ENCODE results near the gene TUB.

The TUB gene

GRCh38 chr11:8069771-8070170 is 11.2 kb upstream of the TUB start:
- no peak for DNase-seq (ENCODE audit: low spot score)

DNA sequence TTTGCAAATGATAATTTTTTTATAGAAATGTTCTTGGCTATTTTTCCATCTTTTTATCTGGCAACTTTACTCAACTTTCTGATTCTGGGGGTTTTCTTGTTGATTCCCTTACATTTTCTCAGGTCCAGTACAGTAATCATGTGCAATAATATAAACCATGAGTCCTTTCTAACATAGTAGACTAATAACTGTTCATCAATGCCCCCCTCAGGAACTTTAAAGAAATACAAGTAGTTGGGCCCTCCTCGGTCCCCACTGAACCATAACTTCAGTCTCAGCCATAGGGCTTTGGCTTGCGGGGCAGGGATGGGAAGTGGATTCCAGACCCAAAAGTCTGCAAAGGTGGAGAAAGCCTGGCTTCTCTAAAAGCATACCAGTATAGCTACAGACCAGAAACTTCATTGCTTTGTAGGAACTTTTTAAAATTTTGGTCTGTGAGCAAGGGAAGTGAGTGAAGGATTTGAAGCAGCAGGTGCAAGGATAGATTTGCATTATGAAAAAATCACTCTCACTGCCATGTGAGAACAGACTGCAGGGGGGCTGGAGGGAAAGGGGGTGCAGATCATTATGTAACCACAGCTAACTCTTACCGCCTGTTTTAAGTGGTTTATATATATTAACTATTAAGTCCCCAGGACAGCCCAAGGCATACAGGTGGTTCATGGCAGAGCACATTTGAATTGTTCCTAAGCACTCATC is 10.4 kb upstream of the TUB start:
- DNase-seq (ENCODE audit: low spot score) = peak; percentile 17

- no peak for DNase-seq (ENCODE audit: low spot score)
Measured at GRCh38 chr11:8071616-8072581, 9.1 kb upstream of the TUB start.

DNA sequence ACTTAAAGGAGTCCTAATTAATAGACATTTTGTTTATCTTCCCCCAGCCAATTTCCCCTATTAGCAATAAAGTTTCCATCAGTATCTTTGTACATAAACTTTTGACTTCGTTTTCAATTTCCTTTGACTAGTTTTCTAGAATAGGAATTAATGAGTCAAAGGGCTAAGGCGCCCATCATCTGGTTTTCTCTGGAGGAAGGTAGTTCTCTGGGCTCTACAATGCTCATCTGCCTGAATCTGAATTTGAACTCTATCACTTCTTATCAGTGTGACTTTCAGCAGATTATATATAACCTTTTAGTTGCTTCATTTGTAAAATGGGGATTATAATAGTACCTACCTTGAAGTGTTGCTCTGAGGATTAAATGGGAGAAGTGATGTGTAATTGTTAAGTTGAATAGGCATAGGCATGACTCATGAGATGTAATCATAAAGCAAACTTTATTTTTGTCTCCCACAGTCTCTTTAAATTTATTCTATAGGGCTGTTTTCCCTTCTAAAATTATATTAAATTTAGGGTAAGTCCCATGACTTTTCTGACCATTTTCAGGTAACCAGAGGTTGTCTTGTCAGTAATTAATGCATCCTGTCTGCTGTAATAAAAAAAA is 5.8 kb upstream of the TUB start:
- DNase-seq (ENCODE audit: low spot score) = no peak

DNA sequence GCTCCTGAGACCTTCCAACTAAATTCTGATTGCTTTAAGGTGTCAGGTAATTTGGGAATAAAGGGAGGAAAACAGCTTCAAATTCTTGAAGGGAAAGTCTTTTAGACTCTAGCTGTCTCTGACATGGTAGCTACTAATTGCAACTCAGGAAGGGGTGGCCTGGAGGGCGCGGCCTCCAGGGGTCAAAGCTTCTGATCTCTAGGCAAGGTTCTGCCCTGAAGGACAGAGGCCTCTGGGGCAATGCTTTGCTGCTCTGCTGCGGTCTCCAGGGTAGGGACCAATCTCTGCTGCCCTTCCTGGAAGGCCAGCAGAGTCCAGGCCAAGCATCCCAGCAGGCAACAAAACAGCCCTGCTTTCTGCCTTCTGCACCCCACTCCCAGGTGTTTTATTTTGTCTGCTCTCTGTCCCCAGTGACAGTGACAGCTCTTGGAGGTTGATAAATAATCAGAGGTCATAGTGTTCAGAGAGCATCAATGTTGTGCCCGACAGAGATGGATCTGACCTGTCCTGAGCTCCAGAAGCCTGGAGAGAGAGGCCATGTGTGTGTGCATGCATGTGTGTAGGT is 1.8 kb upstream of the TUB start:
- no peak for DNase-seq (ENCODE audit: low spot score)

DNA sequence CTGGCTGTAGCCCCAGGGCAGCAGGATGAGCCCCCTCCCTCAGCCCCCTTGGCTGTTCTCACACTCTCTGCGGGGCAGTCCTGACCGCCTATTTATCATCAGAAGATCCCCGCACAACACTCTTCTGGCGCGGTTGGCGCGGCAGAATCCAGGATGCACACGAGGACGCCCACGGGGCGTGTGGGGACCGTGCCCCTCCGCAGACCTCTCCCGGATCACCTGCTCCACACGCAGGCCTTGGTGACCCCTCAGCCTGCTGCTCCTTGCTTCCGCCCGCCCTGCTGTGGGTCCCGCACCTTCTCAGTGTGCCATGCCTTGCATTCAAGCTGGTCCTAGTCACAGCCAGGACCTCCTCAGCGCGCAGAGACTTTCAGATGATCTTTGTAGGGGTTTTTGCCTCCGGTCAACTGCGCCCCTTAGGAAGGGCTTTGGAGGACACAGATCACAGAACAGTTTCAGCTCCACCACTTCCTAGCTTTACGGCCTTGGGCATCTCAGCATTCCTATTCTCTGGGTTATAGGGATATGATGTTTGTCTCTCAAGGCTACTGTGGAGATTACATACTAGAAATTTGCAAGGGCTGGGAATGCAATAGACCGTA is 841 bp upstream of the TUB start:
- DNase-seq (ENCODE audit: low spot score) = no peak

DNA sequence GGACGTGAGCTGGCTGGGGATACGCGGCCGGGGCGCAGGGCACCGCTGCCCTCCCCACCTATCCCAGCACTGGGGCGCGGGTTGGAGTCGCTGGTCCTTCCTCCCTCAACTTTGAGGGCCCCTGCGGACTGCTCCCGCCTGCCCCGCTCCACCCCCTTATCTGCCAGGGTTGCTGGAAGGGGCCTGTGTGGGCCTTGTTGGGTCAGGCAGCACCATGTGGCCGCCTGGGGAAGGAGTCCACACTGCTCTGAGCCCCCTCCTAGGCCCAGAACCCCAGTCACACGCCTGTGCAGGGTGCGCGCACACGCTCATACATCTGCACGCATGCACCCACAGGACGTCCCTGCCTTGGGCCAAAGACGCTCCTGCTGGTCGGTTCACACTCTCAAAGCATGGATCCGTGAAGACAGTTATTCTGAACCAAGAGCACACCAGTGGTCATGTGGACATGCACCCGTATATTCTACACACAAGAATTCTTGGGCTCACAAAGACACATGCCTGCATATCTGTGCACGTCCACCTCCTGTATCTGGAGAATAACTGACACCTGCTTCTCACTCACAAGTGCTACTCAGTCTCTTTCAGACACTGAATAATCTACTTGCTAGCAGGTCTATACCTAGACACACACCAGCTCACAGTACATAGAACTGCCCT is 710 bp downstream of the TUB start:
- no peak for DNase-seq (ENCODE audit: low spot score)

- DNase-seq (ENCODE audit: low spot score) = no peak
Measured at GRCh38 chr11:8082391-8083087, 1.5 kb downstream of the TUB start.

- DNase-seq (ENCODE audit: low spot score) = no peak
Measured at GRCh38 chr11:8083088-8083395, 2.0 kb downstream of the TUB start.

DNA sequence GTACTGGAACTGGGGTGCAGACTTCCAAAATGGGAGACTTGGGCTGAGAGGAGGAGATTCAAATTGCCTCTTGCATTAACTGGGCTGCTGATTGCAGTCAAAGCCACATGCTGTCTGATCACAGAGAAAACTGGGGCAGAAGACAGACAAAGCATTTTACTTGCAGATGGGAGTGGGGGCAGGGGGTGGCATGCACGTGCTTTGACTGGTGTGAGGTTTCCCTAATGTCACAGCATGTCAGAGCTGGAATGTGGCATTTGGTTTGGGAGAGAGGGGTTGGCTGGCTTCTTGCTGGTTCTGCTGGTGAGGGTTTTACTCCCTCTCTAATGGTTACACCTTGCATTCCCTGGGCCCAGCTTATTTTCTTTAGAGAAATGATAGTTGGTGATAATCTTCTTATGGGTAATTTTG is 2.9 kb downstream of the TUB start:
- no peak for DNase-seq (ENCODE audit: low spot score)

DNA sequence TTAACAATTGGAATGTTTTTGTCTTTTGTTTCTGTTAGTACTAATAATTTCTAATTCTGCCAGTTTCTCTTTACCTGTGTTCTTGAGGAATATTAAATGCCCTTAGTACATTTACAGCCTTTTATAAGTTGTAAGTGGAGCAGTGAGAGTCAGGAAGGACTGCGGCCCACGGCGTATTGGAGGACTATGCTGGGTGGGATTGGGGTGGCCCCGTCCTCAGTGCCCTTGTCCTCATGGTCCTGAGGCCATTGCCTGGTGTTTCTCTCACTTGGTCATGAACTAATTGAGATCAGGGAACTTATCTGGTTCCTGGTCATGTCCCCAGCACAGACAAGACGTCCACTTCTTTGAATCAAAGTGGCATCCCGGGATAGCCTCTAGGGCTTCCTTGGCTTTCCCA is 3.3 kb downstream of the TUB start:
- no peak for DNase-seq (ENCODE audit: low spot score)

GRCh38 chr11:8085011-8085645 is 4.1 kb downstream of the TUB start:
- no peak for DNase-seq (ENCODE audit: low spot score)

DNA sequence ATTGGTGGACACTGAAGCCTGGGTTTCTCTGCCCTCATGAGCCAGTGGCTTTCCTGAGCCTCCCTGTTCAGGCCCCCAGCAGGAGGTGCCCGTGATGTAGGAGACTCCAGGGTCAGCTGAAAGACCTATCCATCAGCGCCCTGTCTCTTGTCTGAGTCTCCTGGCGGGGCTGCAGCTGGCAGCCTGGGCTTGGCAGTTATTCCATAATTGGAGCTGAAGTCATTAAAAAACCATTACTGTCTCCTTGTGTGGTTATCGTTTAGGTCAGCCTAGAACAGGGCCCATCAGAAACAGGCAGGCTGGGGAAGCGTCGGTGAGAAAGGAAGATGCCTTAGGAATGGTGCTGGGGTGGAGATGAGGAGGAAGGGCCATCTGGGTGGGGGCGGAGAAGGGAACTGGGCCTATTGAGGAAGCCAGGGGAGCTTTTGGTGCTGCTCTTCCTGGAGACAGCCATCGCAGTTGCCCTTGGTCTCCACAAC is 5.0 kb downstream of the TUB start:
- no peak for DNase-seq (ENCODE audit: low spot score)

DNA sequence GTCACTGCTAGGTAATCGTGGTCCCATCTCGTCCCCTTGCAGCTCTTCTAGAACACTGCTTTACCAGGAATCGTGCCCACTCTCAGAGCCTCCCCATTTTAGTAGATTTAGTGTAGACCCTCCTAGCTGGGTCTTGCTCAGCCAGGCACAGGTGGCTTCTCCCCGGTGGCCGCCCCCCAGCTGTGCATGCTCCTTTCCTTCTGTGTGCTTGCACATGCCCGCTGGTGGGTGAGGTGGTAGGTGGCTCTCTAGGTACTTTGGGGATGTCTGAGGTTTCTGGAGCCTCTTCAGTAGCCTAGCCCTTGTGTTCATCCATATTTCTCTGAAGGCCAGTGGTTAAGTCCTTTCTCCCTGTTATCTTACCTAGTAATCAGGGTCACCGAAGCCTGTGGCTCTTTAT is 5.6 kb downstream of the TUB start:
- no peak for DNase-seq (ENCODE audit: low spot score)

- DNase-seq (ENCODE audit: low spot score) = no peak
Measured at GRCh38 chr11:8087185-8087584, 6.2 kb downstream of the TUB start.

DNA sequence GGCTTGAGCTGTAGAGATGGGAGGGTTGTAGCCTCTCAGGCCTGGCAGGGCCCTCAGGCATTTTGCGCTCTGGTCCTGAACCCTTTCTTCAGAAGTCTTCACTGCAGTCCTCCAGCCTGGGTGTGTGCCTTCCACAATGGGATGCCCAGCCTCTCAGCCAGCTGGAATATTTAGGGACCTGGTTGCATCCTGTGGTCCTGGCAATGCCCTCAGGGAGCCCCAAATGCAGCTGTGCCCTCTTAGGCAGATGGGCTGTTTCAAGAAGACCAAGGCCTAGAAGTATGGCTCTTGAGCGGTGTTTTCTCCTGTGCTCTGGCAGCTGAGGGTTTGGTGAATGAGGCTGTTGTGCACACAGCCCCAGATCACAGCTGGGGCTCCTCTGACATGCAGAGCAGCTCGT is 6.7 kb downstream of the TUB start:
- DNase-seq (ENCODE audit: low spot score) = no peak

- DNase-seq (ENCODE audit: low spot score) = no peak
Measured at GRCh38 chr11:8089791-8090510, 8.9 kb downstream of the TUB start.

- DNase-seq (ENCODE audit: low spot score) = peak; percentile 10
Measured at GRCh38 chr11:8090756-8091155, 9.7 kb downstream of the TUB start.

GRCh38 chr11:8091721-8092120 is 10.7 kb downstream of the TUB start:
- DNase-seq (ENCODE audit: low spot score) = no peak

Data from CD4-positive, alpha-beta T cell treated with Interleukin-2 at 100 ng/mL for 4 hours (primary cell).